Liver (tissue), 9 donors: ENCODE results near the gene KNCN. TPM values are rescaled to one million over a fixed set of nuclear protein-coding genes. Genes with fewer than 3 reads are reported as not detected.

ENCODE experiments used
- DNase-seq: peaks from one replicate; pipeline ENCODE4 v3.0.0-alpha.2; 2017; ENCODE audit warnings: low spot score
- H3K27ac ChIP-seq, 2 donors: one replicate each; pipeline ENCODE4 v1.7.0; 2013; ENCODE audit warnings: inconsistent platforms in 2 of 2, low read length in 2 of 2, control low read depth in 1 of 2, low read depth in 1 of 2, mild to moderate bottlenecking in 1 of 2
- H3K27me3 ChIP-seq, 4 donors: one replicate each; pipeline versions ENCODE4 v1.6.1 to v1.7.0; 2013; ENCODE audit warnings: low read length in 3 of 4, inconsistent platforms in 1 of 4, mild to moderate bottlenecking in 1 of 4, moderate library complexity in 1 of 4; ENCODE audit not compliant: control insufficient read depth in 4 of 4, insufficient read depth in 4 of 4
- H3K36me3 ChIP-seq, 4 donors: one replicate each; pipeline versions ENCODE4 v1.6.1 to v1.7.0; 2013; ENCODE audit warnings: low read length in 3 of 4, mild to moderate bottlenecking in 3 of 4, low read depth in 1 of 4, moderate library complexity in 1 of 4; ENCODE audit not compliant: control insufficient read depth in 4 of 4, insufficient read depth in 3 of 4
- H3K4me1 ChIP-seq, 4 donors: one replicate each; pipeline versions ENCODE4 v1.6.1 to v1.7.0; 2013; ENCODE audit warnings: low read length in 3 of 4, mild to moderate bottlenecking in 3 of 4, moderate library complexity in 1 of 4; ENCODE audit not compliant: control insufficient read depth in 4 of 4, insufficient read depth in 4 of 4
- H3K4me3 ChIP-seq, 3 donors: one replicate each; pipeline versions ENCODE4 v1.6.1 to v1.7.0; 2013; ENCODE audit warnings: low read length in 3 of 3, control low read depth in 1 of 3, low read depth in 1 of 3, mild to moderate bottlenecking in 1 of 3
- H3K9ac ChIP-seq, 2 donors: one replicate each; pipeline ENCODE4 v1.7.0; 2013; ENCODE audit warnings: low read length in 2 of 2, mild to moderate bottlenecking in 2 of 2, moderate library complexity in 2 of 2, control low read depth in 1 of 2, low read depth in 1 of 2
- H3K9me3 ChIP-seq, 4 donors: one replicate each; pipeline versions ENCODE4 v1.6.1 to v1.7.0; 2013; ENCODE audit warnings: low read length in 3 of 4; ENCODE audit not compliant: control insufficient read depth in 4 of 4
- EGR1 ChIP-seq, 2 donors: IDR thresholded peaks; 2 replicates each; pipeline ENCODE4 v1.6.1; 2016 to 2018; ENCODE audit warnings: antibody characterized with exemption in 2 of 2, low read depth in 2 of 2
- HNF4A ChIP-seq, 2 donors: conservative IDR thresholded peaks; 2 replicates each; pipeline ENCODE4 v1.6.1; 2016; ENCODE audit warnings: antibody characterized with exemption in 2 of 2, mild to moderate bottlenecking in 2 of 2
- MAX ChIP-seq: IDR thresholded peaks from 2 replicates; pipeline ENCODE4 v1.6.1; 2016; ENCODE audit warnings: antibody characterized with exemption
- NR2F2 ChIP-seq: IDR thresholded peaks from 2 replicates; pipeline ENCODE4 v1.6.1; 2016; ENCODE audit warnings: antibody characterized with exemption
- RAD21 ChIP-seq, 2 donors: IDR thresholded peaks; 2 replicates each; pipeline ENCODE4 v1.6.1; 2016; ENCODE audit warnings: antibody characterized with exemption in 2 of 2, mild to moderate bottlenecking in 2 of 2
- RXRA ChIP-seq, 2 donors: IDR thresholded peaks; 2 replicates each; pipeline ENCODE4 v1.6.1; 2017 to 2018; ENCODE audit warnings: antibody characterized with exemption in 2 of 2, mild to moderate bottlenecking in 1 of 2
- SP1 ChIP-seq: IDR thresholded peaks from 2 replicates; pipeline ENCODE4 v1.6.1; 2018; ENCODE audit warnings: antibody characterized with exemption, mild to moderate bottlenecking
- YY1 ChIP-seq: IDR thresholded peaks from 2 replicates; pipeline ENCODE4 v1.6.1; 2016; ENCODE audit warnings: antibody characterized with exemption, mild to moderate bottlenecking
- WGBS: extraction: QIAGEN DNeasy Blood & Tissue Kit; methylation state at CpG from one replicate; pipeline ENCODE4 v1.1.7; 2013; 5-methylcytosine and 5-hydroxymethylcytosine counted together
- polyA plus RNA-seq, 2 donors: library from polyadenylated mRNA; stranded (reverse) in 1 of 2; unstranded in 1 of 2; fragments of 200-250 nt in 1 of 2; fragments of >200 nt in 1 of 2; fragmentation: Nextera tagmentation in 1 of 2; extraction: Ambion mirVana in 1 of 2; gene quantifications; one replicate each; pipeline versions ENCODE4 v1.2.1 to v1.2.3, GENCODE V29; 2013 to 2015
- total RNA-seq, 2 donors: library from RNA; depleted of rRNA; stranded (reverse); fragments of >200 nt; gene quantifications; one replicate each; pipeline ENCODE4 v1.2.3, GENCODE V29; 2014
- TF ChIP-seq, protein P1 (sequence below): fragments of 150-350 bp; IDR thresholded peaks from 2 replicates; pipeline ENCODE4 v1.5.1; 2017; ENCODE audit warnings: improper control_type of control experiment, low read depth, low read length; ENCODE audit not compliant: missing input control
- TF ChIP-seq, protein P2 (sequence below): IDR thresholded peaks from 2 replicates; pipeline ENCODE4 v1.6.1; 2016; ENCODE audit warnings: antibody characterized with exemption
- donor health status: healthy.
- donor health status: healthy.
- donor health status: healthy.
- donor health status: healthy.
- donor health status: healthy.

KNCN gene
- total and polyA plus RNA-seq, 4 donors = not detected

DNA sequence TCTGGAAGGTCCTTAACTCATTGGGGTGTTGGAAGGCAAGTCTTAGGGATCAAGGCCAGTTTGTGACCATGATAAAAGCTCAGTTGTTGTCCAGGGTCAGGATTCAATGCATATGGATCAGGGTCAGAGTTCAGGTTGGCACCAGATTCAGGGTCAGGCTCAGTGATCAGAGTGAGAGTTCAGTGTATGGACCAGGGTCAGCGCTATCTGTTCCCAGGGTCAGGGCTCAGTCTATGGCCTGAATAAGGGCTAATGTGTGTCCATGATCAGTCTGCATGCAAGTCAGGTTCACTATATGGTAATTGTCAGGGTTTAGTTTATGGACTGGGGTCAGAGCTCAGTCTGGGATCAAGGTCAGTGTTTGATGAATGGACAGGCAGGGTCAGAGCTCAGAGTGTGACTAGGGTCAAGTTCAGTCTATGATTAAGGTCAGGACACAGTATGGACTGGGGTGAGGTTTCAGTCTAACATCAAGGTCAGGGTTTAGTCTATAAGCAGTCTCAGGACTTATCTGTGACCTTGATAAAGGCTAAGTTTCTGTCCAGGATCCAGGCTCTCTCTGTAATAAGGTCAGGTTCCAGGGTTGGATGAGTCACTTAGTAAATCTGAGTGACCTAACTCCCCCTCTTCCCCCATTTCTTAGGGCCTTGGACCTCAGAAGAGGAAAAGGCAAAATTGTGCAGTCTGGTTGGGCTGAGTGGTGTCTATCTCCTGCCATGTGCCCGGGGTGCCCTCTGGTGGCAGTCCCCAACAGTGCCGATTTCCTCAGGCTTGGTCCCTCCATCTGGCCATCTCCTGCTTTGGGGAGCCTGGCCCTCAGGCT lies 23.8 kb downstream of the KNCN start:
- H3K9me3 ChIP-seq = no peaks in the 10 kb centered on the region
- peaks cover 0 to 17% (median 11%) of the 10 kb centered on the region in 4 donors for H3K4me1 ChIP-seq
- no peak overlapping the region for H3K27ac ChIP-seq
- no peaks in the 10 kb centered on the region for H3K36me3 ChIP-seq
- no peaks in the 10 kb centered on the region for H3K27me3 ChIP-seq
- H3K4me3 ChIP-seq = no peak overlapping the region
- WGBS = 24% methylated on average over 3 of the region's 3 CpGs
- peak; percentile 85 for DNase-seq
- H3K9ac ChIP-seq = no peak overlapping the region
- TF ChIP-seq RAD21 (IDR thresholded peaks at IDR 0.05) (peak; percentile 96 to 98), RXRA (IDR thresholded peaks at IDR 0.05) (peak; percentile 41 to 57), NR2F2 (peak; percentile 81), EGR1 (IDR thresholded peaks at IDR 0.05; ENCODE audit: low read depth in 2 of 2) (no peak), MAX (no peak), HNF4A (conservative IDR thresholded peaks at IDR 0.05) (peak; percentile 67 to 79), YY1 (no peak)
- TF ChIP-seq, protein P1, sequence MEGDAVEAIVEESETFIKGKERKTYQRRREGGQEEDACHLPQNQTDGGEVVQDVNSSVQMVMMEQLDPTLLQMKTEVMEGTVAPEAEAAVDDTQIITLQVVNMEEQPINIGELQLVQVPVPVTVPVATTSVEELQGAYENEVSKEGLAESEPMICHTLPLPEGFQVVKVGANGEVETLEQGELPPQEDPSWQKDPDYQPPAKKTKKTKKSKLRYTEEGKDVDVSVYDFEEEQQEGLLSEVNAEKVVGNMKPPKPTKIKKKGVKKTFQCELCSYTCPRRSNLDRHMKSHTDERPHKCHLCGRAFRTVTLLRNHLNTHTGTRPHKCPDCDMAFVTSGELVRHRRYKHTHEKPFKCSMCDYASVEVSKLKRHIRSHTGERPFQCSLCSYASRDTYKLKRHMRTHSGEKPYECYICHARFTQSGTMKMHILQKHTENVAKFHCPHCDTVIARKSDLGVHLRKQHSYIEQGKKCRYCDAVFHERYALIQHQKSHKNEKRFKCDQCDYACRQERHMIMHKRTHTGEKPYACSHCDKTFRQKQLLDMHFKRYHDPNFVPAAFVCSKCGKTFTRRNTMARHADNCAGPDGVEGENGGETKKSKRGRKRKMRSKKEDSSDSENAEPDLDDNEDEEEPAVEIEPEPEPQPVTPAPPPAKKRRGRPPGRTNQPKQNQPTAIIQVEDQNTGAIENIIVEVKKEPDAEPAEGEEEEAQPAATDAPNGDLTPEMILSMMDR = peak; percentile 91

DNA sequence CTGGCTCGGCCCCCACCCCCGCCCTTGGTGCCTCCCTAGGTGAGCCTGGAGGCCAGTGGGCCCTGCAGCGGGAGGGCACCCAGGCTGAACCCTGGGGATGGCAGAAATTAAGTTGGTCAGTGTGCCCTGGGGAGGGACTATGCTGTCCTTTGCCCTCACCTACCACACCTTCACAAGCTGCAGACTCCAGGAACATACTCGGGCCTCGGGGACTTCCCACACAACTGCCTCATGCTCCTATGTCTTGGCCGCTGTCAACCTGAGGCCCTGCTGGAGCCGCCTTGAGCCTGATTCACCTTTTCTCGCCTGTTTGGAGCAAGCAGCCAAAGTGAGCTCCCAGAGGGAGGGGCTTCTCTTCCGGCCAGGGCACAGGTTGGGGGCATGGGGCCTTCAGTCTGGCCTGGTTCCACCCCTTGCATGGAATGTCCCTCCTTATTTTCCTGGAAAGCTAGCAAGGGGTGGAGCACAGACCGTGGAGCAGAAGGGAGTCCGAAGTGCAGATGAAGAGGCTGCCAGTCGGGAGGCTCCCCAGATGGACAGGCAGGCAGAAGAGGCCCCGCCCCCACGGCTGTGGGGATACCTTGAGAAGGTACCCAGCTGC lies 24.7 kb downstream of the KNCN start:
- no peaks in the 10 kb centered on the region for H3K9me3 ChIP-seq
- peaks cover 0 to 25% (median 17%) of the 10 kb centered on the region in 4 donors for H3K4me1 ChIP-seq
- no peak overlapping the region for H3K9ac ChIP-seq
- 61% methylated on average over 14 of the region's 14 CpGs for WGBS
- TF ChIP-seq SP1 (no peak), YY1 (no peak), EGR1 (IDR thresholded peaks at IDR 0.05; ENCODE audit: low read depth in 2 of 2) (no peak), MAX (no peak), RAD21 (IDR thresholded peaks at IDR 0.05) (no peak)
- TF ChIP-seq, protein P2, sequence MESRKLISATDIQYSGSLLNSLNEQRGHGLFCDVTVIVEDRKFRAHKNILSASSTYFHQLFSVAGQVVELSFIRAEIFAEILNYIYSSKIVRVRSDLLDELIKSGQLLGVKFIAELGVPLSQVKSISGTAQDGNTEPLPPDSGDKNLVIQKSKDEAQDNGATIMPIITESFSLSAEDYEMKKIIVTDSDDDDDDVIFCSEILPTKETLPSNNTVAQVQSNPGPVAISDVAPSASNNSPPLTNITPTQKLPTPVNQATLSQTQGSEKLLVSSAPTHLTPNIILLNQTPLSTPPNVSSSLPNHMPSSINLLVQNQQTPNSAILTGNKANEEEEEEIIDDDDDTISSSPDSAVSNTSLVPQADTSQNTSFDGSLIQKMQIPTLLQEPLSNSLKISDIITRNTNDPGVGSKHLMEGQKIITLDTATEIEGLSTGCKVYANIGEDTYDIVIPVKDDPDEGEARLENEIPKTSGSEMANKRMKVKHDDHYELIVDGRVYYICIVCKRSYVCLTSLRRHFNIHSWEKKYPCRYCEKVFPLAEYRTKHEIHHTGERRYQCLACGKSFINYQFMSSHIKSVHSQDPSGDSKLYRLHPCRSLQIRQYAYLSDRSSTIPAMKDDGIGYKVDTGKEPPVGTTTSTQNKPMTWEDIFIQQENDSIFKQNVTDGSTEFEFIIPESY = no peak
- TF ChIP-seq, protein P1 = no peak
- H3K27me3 ChIP-seq = no peaks in the 10 kb centered on the region
- no peak overlapping the region for H3K4me3 ChIP-seq
- H3K36me3 ChIP-seq = no peaks in the 10 kb centered on the region
- DNase-seq = no peak
- H3K27ac ChIP-seq = no peak overlapping the region
